HG03066 (cell line): ENCODE data around the gene AFF3.

Source experiments
- ATAC-seq: cut with Tn5 transposase; IDR thresholded peaks from one replicate; pipeline ENCODE4 v1.9.1; 2021; ENCODE audit warnings: low read depth; ENCODE audit not compliant: unreplicated experiment

Gene AFF3

DNA sequence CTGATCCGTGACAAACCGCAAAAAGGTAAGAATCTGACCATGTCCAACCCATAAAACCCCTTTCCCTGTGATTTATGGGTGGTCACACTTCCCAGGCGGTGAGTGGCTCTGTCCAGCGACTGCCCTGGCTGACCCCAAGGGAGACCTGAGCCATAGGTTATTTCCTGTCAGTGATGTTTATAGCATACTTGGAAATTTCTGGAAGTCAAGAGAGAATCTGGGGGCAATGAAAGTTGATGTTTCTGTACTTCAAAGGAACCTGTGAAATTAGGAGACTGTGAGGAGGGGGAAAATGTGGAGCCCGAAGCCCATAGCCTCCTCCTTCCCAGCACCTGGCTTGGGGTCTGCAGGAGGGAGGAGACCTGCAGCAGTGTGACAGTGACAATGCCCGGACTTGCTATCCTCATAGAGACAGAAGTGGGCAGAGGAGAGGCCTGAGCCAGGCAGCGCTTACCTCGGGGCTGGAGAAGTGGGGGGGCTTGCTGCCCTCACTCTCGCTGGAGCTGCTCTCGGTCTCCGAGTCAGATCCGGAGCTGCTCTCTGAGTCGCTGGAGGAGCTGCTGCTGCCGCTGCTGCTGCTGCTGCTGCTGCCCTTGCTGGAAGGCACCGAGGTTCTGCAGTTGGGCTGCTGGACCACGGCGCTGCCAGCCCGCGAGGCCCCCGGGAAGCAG, 541.3 kb downstream of the AFF3 start:
- no peak for ATAC-seq

DNA sequence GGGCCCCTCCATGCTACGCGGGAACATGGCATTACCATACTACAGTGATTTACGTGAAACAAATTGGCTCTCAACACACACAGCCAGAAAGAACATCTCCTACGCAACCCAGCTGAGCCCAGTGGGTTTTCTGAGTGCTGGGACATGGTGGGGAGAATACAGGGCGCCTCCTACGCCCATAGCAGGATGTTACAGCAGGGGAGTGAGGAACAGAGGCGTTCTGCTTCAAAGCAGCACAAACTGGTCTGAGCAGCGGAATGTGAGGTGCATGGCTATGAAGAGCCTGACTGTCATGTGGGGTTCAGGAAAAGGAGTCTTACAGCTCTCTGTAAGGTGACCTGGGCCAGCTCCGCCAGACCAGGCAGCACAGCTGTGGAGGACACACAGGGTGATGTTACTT, 543.9 kb downstream of the AFF3 start:
- no peak for ATAC-seq

DNA sequence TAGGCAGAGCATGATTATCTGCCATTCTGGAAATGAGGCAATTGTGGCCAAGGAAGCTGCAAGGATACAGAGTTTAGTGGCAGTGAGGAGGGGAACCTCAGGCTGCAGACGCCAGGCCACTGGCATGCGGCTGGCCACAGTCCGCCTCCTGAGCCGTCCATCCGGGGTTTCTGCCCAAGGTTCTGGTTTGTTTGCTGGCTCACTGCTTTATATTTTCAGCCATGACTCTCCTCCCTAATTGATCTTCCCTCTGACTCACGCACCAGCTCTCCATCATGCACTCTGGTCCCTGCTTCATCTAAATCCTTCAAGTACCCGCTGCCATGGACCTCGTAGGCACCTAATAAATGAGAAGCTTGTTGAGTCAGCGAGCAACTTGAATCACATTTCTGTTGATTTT, 544.8 kb downstream of the AFF3 start:
- ATAC-seq = no peak

DNA sequence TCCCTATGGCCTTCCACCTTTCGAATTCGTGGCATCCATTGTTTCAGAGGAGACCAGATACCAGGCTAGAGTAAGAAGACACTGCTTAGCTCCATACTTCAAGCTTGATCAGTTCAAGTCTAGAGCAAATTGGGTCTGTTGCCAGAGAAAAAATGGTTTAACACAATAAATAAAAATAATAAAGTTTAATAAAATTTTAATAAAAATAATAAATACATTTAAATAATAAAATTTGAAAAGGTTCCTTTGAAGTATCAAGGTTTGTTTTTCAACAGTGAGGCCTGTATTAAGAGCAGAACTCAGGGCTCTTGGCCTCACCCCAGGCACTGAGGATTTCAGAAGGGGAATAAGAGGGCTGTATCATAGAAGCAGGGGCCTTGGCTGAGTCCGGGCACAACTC, 547.0 kb downstream of the AFF3 start:
- no peak for ATAC-seq

DNA sequence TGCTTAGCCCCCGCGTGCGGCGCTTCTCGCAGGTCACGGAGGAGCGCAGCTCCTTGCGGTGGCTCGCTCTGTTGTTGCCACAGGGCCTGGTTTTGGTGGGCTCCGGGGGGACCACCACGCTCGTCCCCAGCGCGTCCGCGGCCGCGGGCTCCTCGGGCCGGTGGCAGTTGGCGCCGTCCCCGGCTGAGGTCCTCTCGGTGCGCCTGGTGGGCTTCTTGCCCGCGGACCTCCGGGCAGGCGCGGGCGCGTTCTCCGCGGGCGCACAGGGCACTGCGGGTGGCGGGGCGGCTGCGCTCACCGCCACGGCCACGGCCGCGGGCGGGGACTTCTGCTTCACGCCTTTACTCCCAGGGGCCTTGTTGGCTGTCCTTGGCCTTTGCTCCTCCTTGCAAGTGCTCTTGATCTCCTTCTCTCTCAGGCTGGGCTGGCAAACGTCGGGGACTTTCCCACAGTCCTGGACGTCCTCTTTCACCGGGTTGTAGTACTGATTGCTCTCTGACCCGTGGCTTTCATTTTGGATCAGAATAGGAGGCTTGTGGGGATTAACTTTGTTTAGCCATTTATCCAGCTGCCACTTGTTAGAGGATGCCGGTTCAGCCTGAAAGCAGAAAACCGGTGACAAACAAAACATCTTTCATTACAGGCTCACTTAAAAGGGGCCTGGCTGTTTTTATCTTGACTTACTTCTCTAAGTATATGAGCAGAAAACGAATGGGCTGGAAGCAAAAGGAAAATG, 548.5 kb downstream of the AFF3 start:
- no peak for ATAC-seq

DNA sequence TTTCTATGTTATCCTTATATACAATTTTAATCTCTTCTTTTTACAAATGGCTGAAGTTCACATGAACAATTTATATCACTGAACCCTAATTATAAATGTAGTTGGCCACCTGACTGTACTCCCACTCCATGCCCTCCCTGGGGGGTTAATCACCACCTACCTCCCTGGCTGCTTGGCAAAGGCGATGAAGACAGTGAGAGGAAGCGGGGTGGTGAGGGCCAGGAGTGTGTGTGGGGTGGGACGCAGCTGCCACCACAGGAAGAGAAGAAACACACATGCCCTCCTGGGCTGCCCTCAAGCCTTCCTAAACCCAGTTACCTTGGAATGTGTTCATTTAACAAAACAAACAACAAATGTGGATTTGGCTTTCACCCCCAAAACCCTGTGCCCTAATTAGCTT, 565.6 kb downstream of the AFF3 start:
- no peak for ATAC-seq

DNA sequence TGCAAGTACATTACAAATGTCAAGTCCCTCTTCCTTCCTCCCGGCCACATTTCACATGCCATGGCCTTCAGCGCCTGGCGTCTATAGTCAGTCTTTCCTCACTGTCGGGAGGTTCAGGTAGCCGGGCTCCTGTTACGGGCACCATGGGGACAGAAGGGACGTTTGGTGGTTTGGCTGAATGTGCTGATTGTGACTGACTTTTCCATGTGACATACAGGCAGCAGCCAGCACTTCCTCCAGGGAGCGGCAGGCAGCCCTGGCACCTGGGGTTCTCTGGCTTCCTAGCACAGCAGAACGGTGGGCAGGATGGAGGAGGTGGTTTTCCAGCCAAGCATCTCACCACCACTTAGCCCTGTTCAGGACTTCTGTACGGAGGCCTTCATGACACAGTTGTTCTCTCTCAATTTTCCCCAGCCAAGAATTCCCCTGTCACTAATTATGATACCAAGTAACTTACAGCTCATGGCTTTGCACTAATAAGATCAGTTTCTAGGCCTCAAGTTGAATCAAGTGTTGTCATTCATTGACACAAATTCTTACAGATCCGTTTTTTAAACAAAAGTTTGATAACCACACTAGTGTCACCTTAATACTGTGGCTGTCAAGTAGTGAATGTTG, 568.6 kb downstream of the AFF3 start:
- no peak for ATAC-seq

DNA sequence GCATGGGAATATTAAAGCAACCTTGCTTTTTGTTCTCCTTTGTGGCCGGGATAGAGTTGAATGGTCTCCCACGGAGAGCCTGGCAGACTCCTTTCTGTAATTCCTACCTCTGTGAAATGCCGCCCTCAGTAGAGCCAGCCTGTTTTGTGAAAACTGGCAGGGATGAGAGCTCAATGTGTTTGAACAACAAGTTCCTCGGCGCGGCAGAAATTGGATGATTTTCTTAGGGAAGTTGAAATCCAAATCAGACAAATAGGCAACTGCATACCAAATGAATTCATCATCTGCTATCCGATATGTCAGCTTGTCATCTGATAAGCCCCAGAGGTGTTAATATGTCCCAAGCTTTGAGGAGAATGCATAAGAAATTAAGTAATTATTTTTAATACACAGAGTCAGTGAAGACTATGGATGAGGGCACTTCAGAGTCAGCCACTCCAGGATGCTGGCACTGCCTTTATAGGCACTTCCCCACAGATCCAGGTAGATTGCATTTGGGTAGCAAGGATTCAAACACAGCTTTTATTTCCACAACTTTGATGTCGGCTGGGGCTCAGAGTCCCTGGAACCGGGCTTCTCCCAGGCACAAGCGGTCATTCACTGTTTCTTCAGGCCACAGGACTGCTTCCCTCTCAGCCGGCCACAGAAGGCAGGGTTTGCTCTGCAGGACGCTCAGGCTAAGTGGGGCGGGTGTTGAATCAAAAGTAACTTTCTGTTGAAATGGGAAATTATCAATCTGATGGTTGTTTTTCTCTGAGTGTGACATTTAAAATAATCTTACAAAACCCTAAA, 569.8 kb downstream of the AFF3 start:
- no peak for ATAC-seq

DNA sequence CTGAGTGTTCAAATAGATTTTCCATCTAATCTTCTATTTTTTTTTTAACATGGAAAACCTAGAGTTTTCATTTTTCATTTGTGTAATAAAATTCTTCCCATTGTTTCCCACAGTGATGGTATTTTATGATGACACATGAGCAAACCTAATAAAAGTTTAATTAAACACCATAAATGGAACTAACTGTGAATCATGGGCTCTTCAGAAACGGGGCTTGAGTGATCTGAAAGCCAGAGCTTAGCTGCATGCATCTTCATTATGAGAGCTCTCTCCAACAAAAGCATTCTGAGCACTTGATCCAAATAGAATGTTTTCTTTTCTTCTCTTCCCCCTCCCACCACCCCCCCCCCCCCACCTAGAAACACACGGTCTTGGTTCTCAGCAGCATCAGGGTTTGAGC, 570.4 kb downstream of the AFF3 start:
- no peak for ATAC-seq

DNA sequence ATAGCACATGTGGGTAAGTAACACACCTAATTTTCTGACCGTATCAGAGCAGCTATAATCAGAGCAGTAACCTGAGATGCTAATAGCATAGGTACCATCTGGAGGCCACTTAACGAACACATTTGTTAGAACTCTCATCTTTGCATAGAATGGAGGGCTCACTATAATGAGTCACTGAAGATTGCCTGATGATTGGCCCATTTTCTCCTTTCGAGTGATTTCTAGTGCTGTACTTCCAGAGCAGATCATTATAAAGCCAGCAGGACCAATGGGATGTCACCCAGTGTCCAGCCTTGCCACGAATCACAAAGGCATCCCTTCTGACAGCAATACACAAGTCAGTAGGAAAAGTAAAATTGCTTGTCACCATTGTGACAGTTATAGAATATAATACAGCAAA, 570.9 kb downstream of the AFF3 start:
- no peak for ATAC-seq

DNA sequence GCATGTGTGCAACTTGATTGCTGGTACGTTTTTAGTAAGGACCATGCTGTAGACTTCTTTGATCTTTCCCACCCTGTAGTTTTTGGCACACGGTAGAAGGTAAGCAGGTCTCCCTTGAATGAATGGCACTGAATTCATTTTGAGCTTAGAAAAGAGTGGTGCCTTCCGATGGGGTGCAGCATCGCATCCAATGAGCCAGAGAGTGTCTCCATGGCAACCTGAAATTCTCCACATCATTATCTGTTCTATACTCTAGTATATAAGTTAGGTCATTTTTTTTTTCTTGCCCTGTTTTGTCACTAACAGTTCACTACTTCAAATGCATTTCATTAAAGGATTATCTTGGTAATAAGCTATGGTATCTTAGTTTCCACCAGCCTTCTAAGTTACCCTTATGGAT, 571.4 kb downstream of the AFF3 start:
- no peak for ATAC-seq

DNA sequence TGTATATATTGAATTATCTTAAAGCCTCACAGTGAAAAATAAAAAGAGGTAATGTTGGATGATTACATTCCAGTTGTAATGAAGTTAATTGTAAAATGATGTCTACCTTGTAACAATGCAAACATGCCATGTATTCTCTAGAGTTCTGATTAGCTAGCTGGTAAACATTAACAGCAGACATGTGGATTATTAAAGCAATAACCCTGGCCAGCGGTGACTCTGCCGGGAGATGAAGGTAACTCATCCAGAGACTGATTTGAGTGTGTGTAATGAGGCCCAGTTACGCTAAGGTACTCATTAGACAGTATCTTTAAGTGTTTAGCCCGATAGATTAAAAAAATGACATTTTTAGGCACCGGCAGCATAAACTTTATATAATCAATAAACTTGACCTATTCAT, 573.0 kb downstream of the AFF3 start:
- ATAC-seq = no peak

DNA sequence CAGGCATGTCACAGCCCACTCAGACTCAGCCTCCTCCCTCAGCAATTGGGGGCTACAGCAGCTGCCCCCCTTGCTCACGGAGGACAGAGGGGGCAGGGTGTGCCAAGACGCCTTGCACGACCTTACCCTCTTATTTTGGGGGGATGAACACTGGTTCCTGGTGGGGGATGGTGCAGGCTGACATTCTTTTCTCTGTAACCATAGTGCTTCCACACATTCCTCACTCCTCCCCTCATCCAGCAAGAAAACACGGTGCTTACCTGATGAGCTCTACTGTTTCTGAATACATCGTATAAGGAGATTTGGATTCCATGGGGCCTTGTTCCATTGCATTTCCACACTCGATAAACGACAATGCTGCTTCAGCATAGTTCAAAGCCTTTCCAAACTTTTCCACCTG, 577.2 kb downstream of the AFF3 start:
- no peak for ATAC-seq

DNA sequence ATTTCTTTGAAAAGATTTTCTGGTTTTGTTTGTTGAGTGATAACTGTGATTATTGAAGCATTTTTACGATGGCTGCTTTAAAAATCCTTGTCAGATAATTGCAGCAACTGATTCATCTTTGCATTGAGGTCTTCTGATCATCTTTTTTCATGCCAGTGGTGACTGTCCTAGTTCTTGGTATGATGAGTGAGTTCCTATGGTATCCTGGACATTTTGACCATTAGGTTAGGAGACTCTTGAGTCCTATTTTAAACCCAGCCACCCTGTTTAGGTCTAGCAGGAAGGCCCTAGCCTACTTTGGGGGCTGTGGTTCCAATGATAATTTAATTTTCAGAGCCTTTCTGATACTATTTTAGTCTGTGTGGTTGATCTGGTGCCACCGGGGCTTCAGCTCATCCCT, 579.9 kb downstream of the AFF3 start:
- no peak for ATAC-seq

DNA sequence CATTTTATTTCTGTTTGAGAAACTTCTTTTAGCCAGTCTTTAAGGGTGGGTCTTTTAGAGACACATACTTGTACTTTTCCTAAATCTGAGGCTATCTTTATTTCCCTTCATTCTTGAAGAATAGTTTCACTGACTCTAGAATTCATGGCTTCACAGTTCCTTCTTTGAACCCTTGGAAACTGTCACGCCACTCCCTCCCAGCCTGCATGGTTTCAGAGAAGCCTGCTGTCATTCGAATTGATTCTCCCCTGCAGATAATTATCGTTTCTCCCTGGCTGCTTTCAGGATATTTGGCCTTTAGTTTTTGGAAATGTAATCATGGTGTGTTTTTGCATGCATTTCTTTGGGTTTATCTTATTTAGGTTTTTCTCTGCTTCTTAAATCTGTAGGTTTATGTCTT, 580.6 kb downstream of the AFF3 start:
- ATAC-seq = no peak

DNA sequence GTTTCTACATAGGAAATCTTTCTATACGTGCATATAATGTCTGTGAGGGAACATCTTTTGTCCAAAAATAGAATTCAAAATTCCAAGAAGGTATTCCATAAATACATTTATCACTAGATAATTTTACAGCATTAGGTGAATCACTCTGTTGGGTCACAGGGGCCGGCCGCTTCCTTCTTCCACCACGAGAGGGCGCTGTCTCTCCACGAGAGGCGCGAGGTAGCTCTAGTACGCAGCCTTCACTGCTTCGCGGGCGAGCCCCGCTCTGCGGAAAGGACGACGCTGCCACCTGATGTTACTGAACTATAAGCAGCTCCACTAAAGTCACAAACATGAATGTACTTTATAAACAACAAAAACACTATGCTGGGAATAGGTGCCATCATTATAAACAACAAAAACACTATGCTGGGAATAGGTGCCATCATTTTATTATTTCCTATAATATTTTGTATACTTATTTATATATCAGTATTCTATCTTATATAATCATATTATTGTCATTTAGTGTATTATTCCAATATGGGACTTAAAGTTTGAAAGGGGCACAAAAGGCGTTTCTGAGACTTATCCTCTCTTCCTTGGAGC, 583.2 kb downstream of the AFF3 start:
- no peak for ATAC-seq

DNA sequence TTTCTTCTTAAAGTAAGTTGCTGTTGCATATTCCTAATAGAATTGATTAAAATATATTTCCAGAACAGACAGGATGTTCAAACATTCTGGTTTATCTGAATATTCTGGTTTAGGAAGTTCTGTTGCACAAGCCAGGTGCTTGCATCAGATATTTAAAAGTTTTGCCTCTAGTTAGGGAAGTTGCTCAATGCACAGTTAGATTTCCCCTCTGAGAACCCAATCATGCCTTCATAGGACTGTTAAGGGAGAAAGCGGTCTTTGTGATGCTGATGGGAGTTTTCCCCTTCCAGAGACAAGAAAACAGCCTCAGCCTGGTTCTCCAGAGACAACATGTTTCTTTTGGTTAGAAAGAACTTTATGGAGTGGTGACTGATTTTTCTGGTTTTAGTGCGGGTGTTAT, 587.0 kb downstream of the AFF3 start:
- ATAC-seq = no peak

DNA sequence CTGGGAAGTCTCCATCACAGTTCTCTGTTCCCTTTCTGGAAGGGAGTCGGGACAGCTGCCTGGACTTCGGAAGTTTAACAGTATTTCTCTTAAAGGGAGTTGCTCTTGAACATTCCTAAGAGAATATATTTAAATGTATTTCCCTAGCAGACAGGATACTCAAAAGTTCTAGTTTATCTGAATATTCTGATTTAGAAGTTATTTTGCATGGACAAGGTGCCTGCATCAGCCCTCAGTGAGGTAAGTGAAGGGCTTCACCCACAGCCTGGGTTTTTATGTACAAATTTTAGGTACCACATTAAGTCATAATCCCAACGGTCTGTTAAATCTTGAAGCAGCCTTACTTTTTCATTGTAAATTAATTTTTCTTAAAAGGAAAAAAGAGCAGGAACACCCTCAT, 587.5 kb downstream of the AFF3 start:
- ATAC-seq = no peak

DNA sequence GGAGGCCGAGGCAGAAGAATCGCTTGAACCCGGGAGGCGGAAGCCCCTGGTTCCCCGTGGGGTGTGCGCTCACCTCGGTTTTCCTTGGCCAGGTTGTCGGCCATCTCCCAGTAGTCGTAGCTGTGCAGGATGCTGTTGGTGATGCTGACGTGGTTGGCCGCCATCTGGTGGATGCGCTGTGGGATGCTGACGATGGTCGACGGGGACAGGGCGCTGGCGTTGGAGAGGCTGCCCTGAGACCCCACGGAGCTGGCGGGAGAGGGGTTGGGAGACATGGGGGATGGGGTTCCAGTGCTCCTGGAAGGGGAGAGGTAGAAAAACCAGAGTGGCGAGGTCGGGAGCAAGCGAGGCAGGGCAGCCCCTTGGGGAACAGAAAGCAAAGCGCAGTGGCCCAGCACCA, 588.2 kb downstream of the AFF3 start:
- no peak for ATAC-seq

DNA sequence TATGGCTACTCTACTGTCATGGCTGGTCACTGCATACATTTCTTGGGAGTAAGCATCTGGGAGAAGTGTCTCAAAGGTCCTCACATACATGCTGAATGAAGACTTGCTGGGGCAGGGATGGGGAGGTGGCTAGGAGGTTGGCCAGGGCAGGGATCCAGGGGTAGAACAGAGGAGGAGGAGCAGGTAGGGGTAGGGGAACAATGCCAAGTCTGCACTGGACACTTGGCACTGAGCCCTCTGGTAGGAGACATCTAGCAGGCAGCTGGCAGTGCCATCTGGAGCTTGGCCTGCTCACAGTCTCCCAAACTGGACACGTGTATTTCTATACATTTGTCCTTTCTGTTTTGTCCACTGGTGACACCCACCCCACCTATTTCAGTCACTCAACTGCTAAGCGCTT, 589.9 kb downstream of the AFF3 start:
- ATAC-seq = no peak

DNA sequence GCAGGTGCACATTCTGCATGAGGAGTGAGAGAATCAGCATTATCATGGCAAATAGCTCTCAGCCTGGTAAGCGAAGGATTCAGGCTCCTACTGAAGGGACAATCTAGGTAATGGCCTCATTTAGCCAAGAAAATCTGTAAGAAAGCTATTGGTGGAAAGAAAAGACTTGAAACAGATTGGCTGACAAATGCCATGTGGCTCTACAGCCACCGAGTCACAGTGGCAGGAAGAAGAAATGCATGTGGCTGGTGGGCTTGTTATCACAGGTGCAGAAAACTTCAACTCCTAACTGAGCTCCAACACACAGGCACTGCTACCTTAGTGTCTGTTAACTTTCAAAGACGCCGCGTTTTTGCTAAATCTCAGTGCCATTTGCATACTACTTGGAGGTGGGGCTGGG, 592.0 kb downstream of the AFF3 start:
- no peak for ATAC-seq
